ENCODE measurements around the gene SNUPN. TPM values are rescaled to one million over a fixed set of nuclear protein-coding genes. Genes with fewer than 3 reads are reported as not detected.
A peak's percentile ranks its signal among the peaks of the same experiment; 100 is the strongest.

The SNUPN gene
- total RNA-seq, 4 donors from 2014 or later: 16.3 to 35.1 (median 23.7) TPM

DNA sequence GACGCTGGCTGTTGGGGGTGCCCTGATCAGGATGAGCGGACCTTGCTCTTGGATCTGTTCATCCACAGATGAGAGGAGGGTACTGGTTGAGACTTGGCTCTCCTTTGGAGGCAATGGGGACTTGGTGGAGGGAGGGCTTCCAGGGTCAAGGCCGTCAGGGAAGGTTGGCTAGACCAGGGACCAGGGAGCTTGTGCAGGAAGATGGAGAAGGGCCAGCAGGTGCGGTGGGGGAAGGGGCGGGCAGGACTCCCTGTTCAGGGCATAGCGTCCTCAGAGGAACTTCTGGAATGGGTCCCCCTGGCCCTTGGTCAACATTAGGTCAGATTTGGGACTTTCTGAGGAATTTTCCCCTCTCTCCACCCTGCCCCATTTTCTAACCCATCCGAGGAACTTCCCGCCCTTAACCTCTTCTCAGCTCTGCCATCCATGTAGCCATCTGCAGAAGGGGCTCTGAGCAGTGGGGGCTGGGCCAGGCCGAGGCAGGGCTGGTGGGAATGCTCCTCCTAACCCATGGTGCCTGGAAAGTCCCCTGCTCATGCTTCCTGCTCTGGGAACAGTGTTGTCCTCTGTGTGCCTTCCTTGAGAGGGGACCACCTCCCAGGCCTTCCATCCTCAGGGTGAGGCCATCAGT, 33.7 kb upstream of the SNUPN start:
- Histone ChIP-seq H3K4me3 (no peak overlapping the region), H3K27me3 (no peaks in the 10 kb centered on the region), H3K27ac (peak overlapping the region; percentile 63 to 97 (median 86)), H3K9me3 (no peaks in the 10 kb centered on the region), H3K4me1 (peaks cover 0 to 78% (median 39%) of the 10 kb centered on the region in 4 donors), H3K36me3 (peaks cover 0 to 59% (median 5%) of the 10 kb centered on the region in 3 donors)
- 65 to 67% methylated on average over 8 to 9 of the region's 9 CpGs for WGBS, 2 donors
- TF ChIP-seq EP300 (IDR thresholded peaks at IDR 0.05): no peak
- no peak for TF ChIP-seq POLR2A (IDR thresholded peaks at IDR 0.05)
- no peak for TF ChIP-seq CTCF (IDR thresholded peaks at IDR 0.05)
- DNase-seq (ENCODE audit: low spot score in 2 of 2): no peak

DNA sequence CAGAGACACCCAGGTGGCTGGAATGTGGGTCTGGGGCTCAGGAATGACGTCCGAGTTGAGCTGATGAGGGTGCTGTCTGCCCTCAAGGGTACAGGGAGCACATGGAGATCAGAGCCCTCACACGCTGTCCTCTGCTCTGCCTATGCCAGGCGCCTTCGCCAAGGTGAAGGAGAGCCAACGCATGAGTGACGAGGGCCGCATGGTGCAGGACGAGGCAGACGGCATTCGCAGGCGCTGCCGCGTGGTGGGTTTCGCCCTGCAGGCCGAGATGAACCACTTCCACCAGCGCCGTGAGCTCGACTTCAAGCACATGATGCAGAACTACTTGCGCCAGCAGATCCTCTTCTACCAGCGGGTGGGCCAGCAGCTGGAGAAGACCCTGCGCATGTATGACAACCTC, 31.3 kb upstream of the SNUPN start:
- H3K4me3 ChIP-seq: no peak overlapping the region
- H3K27me3 ChIP-seq: no peaks in the 10 kb centered on the region
- peaks cover 0 to 91% (median 55%) of the 10 kb centered on the region in 4 donors for H3K4me1 ChIP-seq
- WGBS, 2 donors: 92% methylated on average over 19 to 20 of the region's 22 CpGs
- peaks cover 0 to 61% (median 5%) of the 10 kb centered on the region in 3 donors for H3K36me3 ChIP-seq
- H3K9me3 ChIP-seq: no peaks in the 10 kb centered on the region
- DNase-seq (ENCODE audit: low spot score in 2 of 2): no peak
- peak overlapping the region in 1 of 4 donors; percentile 17 for H3K27ac ChIP-seq
- no peak for TF ChIP-seq EP300 (IDR thresholded peaks at IDR 0.05)
- no peak for TF ChIP-seq POLR2A (IDR thresholded peaks at IDR 0.05)
- TF ChIP-seq CTCF (IDR thresholded peaks at IDR 0.05): no peak

- TF ChIP-seq POLR2A (IDR thresholded peaks at IDR 0.05): no peak
- no peak for TF ChIP-seq EP300 (IDR thresholded peaks at IDR 0.05)
- no peak for TF ChIP-seq CTCF (IDR thresholded peaks at IDR 0.05)
- H3K27ac ChIP-seq: peak overlapping the region in 1 of 4 donors; percentile 17
- H3K9me3 ChIP-seq: no peaks in the 10 kb centered on the region
- no peak overlapping the region for H3K4me3 ChIP-seq
- no peaks in the 10 kb centered on the region for H3K27me3 ChIP-seq
- peaks cover 0 to 61% (median 5%) of the 10 kb centered on the region in 3 donors for H3K36me3 ChIP-seq
- 91 to 96% methylated on average over 5 of the region's 5 CpGs for WGBS, 2 donors
- no peak for DNase-seq (ENCODE audit: low spot score in 2 of 2)
- peaks cover 0 to 91% (median 56%) of the 10 kb centered on the region in 4 donors for H3K4me1 ChIP-seq
These were observed 30.8 kb upstream of the SNUPN start for GRCh38 chr15:75656331-75656730.

DNA sequence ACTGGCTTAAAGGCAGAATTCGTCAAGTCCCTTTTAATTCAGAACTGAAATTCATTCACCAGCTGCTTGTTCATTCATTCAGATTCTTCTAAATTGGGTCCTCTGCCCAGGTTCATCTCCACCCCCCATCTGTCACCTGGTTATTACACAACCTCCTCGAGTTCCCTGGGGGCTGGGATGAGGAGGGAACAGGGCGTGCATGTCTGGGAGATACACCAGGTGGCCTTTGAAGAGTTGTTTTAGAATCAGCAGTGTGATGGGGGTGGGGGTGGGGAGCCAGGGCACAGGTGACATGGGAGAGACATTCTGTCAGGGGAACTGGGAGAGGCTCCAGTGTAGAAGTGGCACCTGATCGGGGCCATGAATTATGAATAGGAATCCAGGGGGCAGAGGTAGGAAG, 30.4 kb upstream of the SNUPN start:
- Histone ChIP-seq H3K4me3 (no peak overlapping the region), H3K27me3 (no peaks in the 10 kb centered on the region), H3K4me1 (peaks cover 0 to 91% (median 58%) of the 10 kb centered on the region in 4 donors), H3K9me3 (no peaks in the 10 kb centered on the region), H3K36me3 (peaks cover 0 to 61% (median 5%) of the 10 kb centered on the region in 3 donors), H3K27ac (peak overlapping the region in 1 of 4 donors; percentile 17)
- WGBS, 2 donors: 71 to 85% methylated on average over 4 of the region's 4 CpGs
- no peak for DNase-seq (ENCODE audit: low spot score in 2 of 2)
- TF ChIP-seq CTCF (IDR thresholded peaks at IDR 0.05) (no peak), EP300 (IDR thresholded peaks at IDR 0.05) (no peak), POLR2A (IDR thresholded peaks at IDR 0.05) (no peak)

GRCh38 chr15:75654201-75654907, 28.8 kb upstream of the SNUPN start:
- H3K4me1 ChIP-seq: peaks cover 0 to 91% (median 59%) of the 10 kb centered on the region in 4 donors
- H3K4me3 ChIP-seq: no peak overlapping the region
- no peak for DNase-seq (ENCODE audit: low spot score in 2 of 2)
- WGBS, 2 donors: 67 to 71% methylated on average over 3 to 4 of the region's 4 CpGs
- TF ChIP-seq EP300 (IDR thresholded peaks at IDR 0.05) (no peak), POLR2A (IDR thresholded peaks at IDR 0.05) (no peak), CTCF (IDR thresholded peaks at IDR 0.05) (no peak)
- H3K27me3 ChIP-seq: no peaks in the 10 kb centered on the region
- H3K36me3 ChIP-seq: peaks cover 0 to 72% (median 5%) of the 10 kb centered on the region in 3 donors
- no peaks in the 10 kb centered on the region for H3K9me3 ChIP-seq
- H3K27ac ChIP-seq: peak overlapping the region in 1 of 4 donors; percentile 41

Measured in tibial nerve (tissue), 4 donors.